SK-N-SH (cell line): ENCODE measurements around the gene GGT5. TPM values are rescaled to one million over a fixed set of nuclear protein-coding genes. Genes with fewer than 3 reads are reported as not detected.

Experiments
- CTCF ChIA-PET: fragments of 300-600, 350-600 bp; formaldehyde crosslinking; extraction: SDS; loops from one replicate; lab custom pipeline; 2021; lab: Yijun Ruan, JAX
- POLR2A ChIA-PET: fragments of 350-600 bp; sonication (Branson Sonifier 250); formaldehyde crosslinking; extraction: SDS; loops from one replicate; lab custom pipeline; 2020; ENCODE audit warnings: antibody characterized with exemption, inconsistent platforms; lab: Yijun Ruan, JAX
- DNase-seq: peaks from one replicate; pipeline ENCODE4 v3.0.0; 2012
- H2AFZ ChIP-seq: fragments of 200-600 bp; sonication (generic); 2 replicates; pipeline ENCODE4 v1.8.1; 2016; ENCODE audit warnings: antibody characterized with exemption, mild to moderate bottlenecking, low read depth
- H3F3A ChIP-seq: fragments of 200-600 bp; sonication (generic); replicated peaks from 2 replicates; pipeline ENCODE3; 2016; ENCODE audit warnings: antibody characterized with exemption, mild to moderate bottlenecking; ENCODE audit not compliant: insufficient read depth
- H3K27ac ChIP-seq, 2 experiments: fragments of 200-500 bp in 1 of 2; fragments of 200-600 bp in 1 of 2; sonication (Bioruptor generic) in 1 of 2; sonication (generic), shearing (Covaris generic) in 1 of 2; 2 replicates each; pipeline versions ENCODE4 v1.5.1 to v1.6.1; 2014 to 2016; ENCODE audit warnings: low read depth in 2 of 2, inconsistent platforms in 1 of 2, low read length in 1 of 2, mild to moderate bottlenecking in 1 of 2, mixed read lengths in 1 of 2
- H3K27me3 ChIP-seq: fragments of 200-600 bp; sonication (generic), shearing (Covaris generic); 2 replicates; pipeline ENCODE4 v1.6.1; 2016; ENCODE audit warnings: mixed run types; ENCODE audit not compliant: insufficient read depth
- H3K36me3 ChIP-seq, 2 experiments: fragments of 200-500 bp in 1 of 2; fragments of 200-600 bp in 1 of 2; sonication (Bioruptor generic) in 1 of 2; sonication (generic) in 1 of 2; replicated peaks in 1 of 2; 2 replicates each; pipeline versions ENCODE3 to v1.5.1; 2014 to 2016; ENCODE audit warnings: low read length in 1 of 2, mild to moderate bottlenecking in 1 of 2; ENCODE audit not compliant: insufficient read depth in 2 of 2, control insufficient read depth in 1 of 2
- H3K4me1 ChIP-seq, 2 experiments: fragments of 200-500 bp in 1 of 2; fragments of 200-600 bp in 1 of 2; sonication (Bioruptor generic) in 1 of 2; sonication (generic), shearing (Covaris generic) in 1 of 2; 2 replicates each; pipeline versions ENCODE4 v1.5.1 to v1.6.1; 2014 to 2016; ENCODE audit warnings: low read depth in 1 of 2, low read length in 1 of 2, mixed run types in 1 of 2; ENCODE audit not compliant: insufficient read depth in 2 of 2, control insufficient read depth in 1 of 2
- H3K4me2 ChIP-seq: fragments of 200-600 bp; sonication (generic), shearing (Covaris generic); 2 replicates; pipeline ENCODE4 v1.6.1; 2017; ENCODE audit warnings: mixed run types
- H3K4me3 ChIP-seq, 2 experiments: fragments of 200-500 bp in 1 of 2; fragments of 200-600 bp in 1 of 2; sonication (Bioruptor generic) in 1 of 2; sonication (generic), shearing (Covaris generic) in 1 of 2; 2 replicates each; pipeline versions ENCODE4 v1.5.1 to v1.8.1; 2014 to 2016; ENCODE audit warnings: low read depth in 2 of 2, inconsistent platforms in 1 of 2, low read length in 1 of 2, mild to moderate bottlenecking in 1 of 2, mixed read lengths in 1 of 2, moderate library complexity in 1 of 2
- H3K79me2 ChIP-seq: fragments of 200-600 bp; sonication (generic); 2 replicates; pipeline ENCODE4 v1.8.1; 2017; ENCODE audit warnings: mild to moderate bottlenecking; ENCODE audit not compliant: insufficient read depth
- H3K9ac ChIP-seq: fragments of 200-600 bp; sonication (generic); 2 replicates; pipeline ENCODE4 v1.6.1; 2017; ENCODE audit warnings: mixed run types
- H3K9me2 ChIP-seq: fragments of 200-600 bp; sonication (generic); 2 replicates; pipeline ENCODE4 v1.6.1; 2017; ENCODE audit warnings: mixed run types
- H3K9me3 ChIP-seq: fragments of 200-600 bp; sonication (generic); 2 replicates; pipeline ENCODE4 v1.6.1; 2017; ENCODE audit warnings: mixed run types, mild to moderate bottlenecking, moderate library complexity
- H4K20me1 ChIP-seq: fragments of 200-600 bp; sonication (generic); 2 replicates; pipeline ENCODE4 v1.6.1; 2017; ENCODE audit warnings: mild to moderate bottlenecking, mixed run types; ENCODE audit not compliant: insufficient read depth
- CHD2 ChIP-seq: fragments of 150-350 bp; IDR thresholded peaks from 2 replicates; pipeline ENCODE4 v1.6.1; 2018; ENCODE audit warnings: low read length; ENCODE audit not compliant: partially characterized antibody
- CTCF ChIP-seq: fragments of 200-600 bp; sonication (generic); IDR thresholded peaks from 2 replicates; pipeline ENCODE4 v1.6.1; 2017; ENCODE audit warnings: antibody characterized with exemption, mild to moderate bottlenecking, moderate library complexity
- ELF1 ChIP-seq: IDR thresholded peaks from 2 replicates; pipeline ENCODE4 v1.4.0; 2012
- EP300 ChIP-seq, 2 experiments: IDR thresholded peaks; 2 replicates each; pipeline versions ENCODE4 v1.4.0 to v1.6.1; 2012; ENCODE audit warnings: borderline replicate concordance in 1 of 2, low read depth in 1 of 2, low read length in 1 of 2
- FOSL2 ChIP-seq: IDR thresholded peaks from 2 replicates; pipeline ENCODE4 v1.4.0; 2012; ENCODE audit warnings: low read depth, mild to moderate bottlenecking, moderate library complexity, borderline replicate concordance
- FOXJ3 ChIP-seq: sonication (generic); formaldehyde crosslinking; IDR thresholded peaks from 2 replicates; pipeline ENCODE4 v1.5.1; 2020; ENCODE audit warnings: mild to moderate bottlenecking, missing genetic modification reagents
- FOXM1 ChIP-seq: IDR thresholded peaks from 2 replicates; pipeline ENCODE4 v1.4.0; 2012; ENCODE audit warnings: low read depth, mild to moderate bottlenecking
- GABPA ChIP-seq: IDR thresholded peaks from 2 replicates; pipeline ENCODE4 v1.4.0; 2012; ENCODE audit warnings: low read depth, mild to moderate bottlenecking
- JUND ChIP-seq: IDR thresholded peaks from 2 replicates; pipeline ENCODE4 v1.4.0; 2012
- MXI1 ChIP-seq: IDR thresholded peaks from 2 replicates; pipeline ENCODE4 v1.6.1; 2012; ENCODE audit warnings: mild to moderate bottlenecking, low read depth, low read length, improper control_type of control experiment
- NFIC ChIP-seq: IDR thresholded peaks from 2 replicates; pipeline ENCODE4 v1.4.0; 2012; ENCODE audit warnings: borderline replicate concordance
- POLR2AphosphoS5 ChIP-seq: IDR thresholded peaks from 2 replicates; pipeline ENCODE4 v1.6.1; 2012; ENCODE audit warnings: low read depth, low read length
- RCOR1 ChIP-seq: fragments of 150-350 bp; IDR thresholded peaks from 2 replicates; pipeline ENCODE4 v1.6.1; 2017; ENCODE audit warnings: antibody characterized with exemption, low read length
- RFX5 ChIP-seq: IDR thresholded peaks from 2 replicates; pipeline ENCODE4 v1.6.1; 2012; ENCODE audit warnings: mild to moderate bottlenecking, improper control_type of control experiment, low read length
- RXRA ChIP-seq: IDR thresholded peaks from 2 replicates; pipeline ENCODE4 v1.4.0; 2012; ENCODE audit warnings: low read depth, mild to moderate bottlenecking, borderline replicate concordance
- SIN3A ChIP-seq: IDR thresholded peaks from 2 replicates; pipeline ENCODE4 v1.6.1; 2012; ENCODE audit warnings: low read depth, mild to moderate bottlenecking, low read length, moderate library complexity, borderline replicate concordance
- SMC3 ChIP-seq: IDR thresholded peaks from 2 replicates; pipeline ENCODE4 v1.6.1; 2012; ENCODE audit warnings: low read depth, low read length, improper control_type of control experiment
- TAF1 ChIP-seq: IDR thresholded peaks from 2 replicates; pipeline ENCODE4 v1.6.1; 2012; ENCODE audit warnings: low read depth, mild to moderate bottlenecking, low read length, moderate library complexity, borderline replicate concordance
- TCF12 ChIP-seq: IDR thresholded peaks from 2 replicates; pipeline ENCODE4 v1.4.0; 2012
- TEAD4 ChIP-seq: IDR thresholded peaks from 2 replicates; pipeline ENCODE4 v1.4.0; 2012; ENCODE audit warnings: mild to moderate bottlenecking, borderline replicate concordance; ENCODE audit not compliant: insufficient read depth
- USF2 ChIP-seq: fragments of 150-350 bp; IDR thresholded peaks from 2 replicates; pipeline ENCODE4 v1.6.1; 2017; ENCODE audit warnings: antibody characterized with exemption, low read length, low read depth, borderline replicate concordance
- YY1 ChIP-seq: IDR thresholded peaks from 2 replicates; pipeline ENCODE4 v1.4.0; 2012; ENCODE audit warnings: low read depth, mild to moderate bottlenecking
- WGBS: methylation state at CpG from one replicate; pipeline ENCODE4 v1.1.6; 2017; ENCODE audit warnings: low lambda C conversion rate; 5-methylcytosine and 5-hydroxymethylcytosine counted together
- polyA plus RNA-seq, 3 experiments: library from polyadenylated mRNA; depleted of rRNA; stranded (reverse); fragments of >200 nt; gene quantifications; 2 replicates each; pipeline ENCODE4 v1.2.3, GENCODE V29; 2012
- TF ChIP-seq, protein P1 (sequence below): IDR thresholded peaks from 2 replicates; pipeline ENCODE4 v1.4.0; 2012; ENCODE audit warnings: low read depth

Gene GGT5
- polyA plus RNA-seq, 1 of the 3 experiments (the other 2 are of a cell fraction) = 4.6 TPM

GRCh38 chr22:24236656-24237055 is 8.2 kb downstream of the GGT5 start:
- ChIA-PET POLR2A (no interaction called here), CTCF (interaction anchor here (0.7 kb wide), 1 partner anchor 47 kb away, joined by 3 read pairs; no protein-coding TSS in a partner anchor)
- H3K4me2 ChIP-seq = no peak overlapping the region
- no peaks in the 10 kb centered on the region for H3K27me3 ChIP-seq
- DNase-seq = peak; percentile 47
- no peak overlapping the region for H3K9ac ChIP-seq
- H3K36me3 ChIP-seq = no peaks in the 10 kb centered on the region
- H3F3A ChIP-seq = peaks cover 3% of the 10 kb centered on the region
- H2AFZ ChIP-seq = no peak overlapping the region
- H4K20me1 ChIP-seq = no peaks in the 10 kb centered on the region
- TF ChIP-seq FOXM1 (no peak), YY1 (no peak), FOSL2 (no peak), JUND (no peak), CTCF (no peak), ELF1 (no peak), RCOR1 (no peak), FOXJ3 (no peak), CHD2 (no peak), TEAD4 (no peak), TAF1 (no peak), USF2 (no peak), NFIC (no peak), SMC3 (no peak), RFX5 (no peak), EP300 (IDR thresholded peaks at IDR 0.05; ENCODE audit: borderline replicate concordance in 1 of 2, low read depth in 1 of 2, low read length in 1 of 2) (no peak)
- TF ChIP-seq, protein P1, sequence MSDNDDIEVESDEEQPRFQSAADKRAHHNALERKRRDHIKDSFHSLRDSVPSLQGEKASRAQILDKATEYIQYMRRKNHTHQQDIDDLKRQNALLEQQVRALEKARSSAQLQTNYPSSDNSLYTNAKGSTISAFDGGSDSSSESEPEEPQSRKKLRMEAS = no peak
- WGBS = 60% methylated on average over 4 of the region's 4 CpGs
- no peaks in the 10 kb centered on the region for H3K9me3 ChIP-seq
- no peaks in the 10 kb centered on the region for H3K79me2 ChIP-seq
- no peak overlapping the region for H3K4me3 ChIP-seq
- H3K27ac ChIP-seq = no peak overlapping the region
- H3K9me2 ChIP-seq = no peaks in the 10 kb centered on the region
- H3K4me1 ChIP-seq = peaks cover 0 to 4% of the 10 kb centered on the region in 2 experiments; a peak in 2 of 4 replicates

DNA sequence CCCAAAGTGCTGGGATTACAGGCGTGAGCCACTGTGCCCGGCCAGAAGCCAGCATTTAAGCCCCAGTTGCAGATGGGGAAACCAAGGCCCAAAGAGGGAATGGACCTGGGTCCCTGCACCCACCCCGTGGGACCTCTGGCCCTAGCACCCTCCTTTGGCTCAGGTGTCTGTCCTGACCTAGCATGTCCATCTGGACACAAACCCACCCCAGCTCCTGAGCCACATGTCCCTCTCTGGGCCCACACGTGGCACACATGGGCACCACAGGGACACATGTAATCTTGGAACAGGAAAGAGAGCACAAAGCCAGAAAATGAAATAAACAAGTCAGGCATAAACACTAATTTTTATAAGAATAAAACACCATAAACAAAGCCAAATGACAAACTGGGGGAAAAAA is 9.6 kb downstream of the GGT5 start:
- Histone ChIP-seq H2AFZ (no peak overlapping the region), H3K27ac (no peak overlapping the region), H3K9ac (no peak overlapping the region), H3K4me3 (no peak overlapping the region), H3K4me1 (peaks cover 0 to 8% of the 10 kb centered on the region in 2 experiments; a peak in 2 of 4 replicates), H3K79me2 (no peaks in the 10 kb centered on the region), H3K9me2 (no peaks in the 10 kb centered on the region), H3K4me2 (no peak overlapping the region), H3K9me3 (no peaks in the 10 kb centered on the region), H3K36me3 (no peaks in the 10 kb centered on the region), H3K27me3 (no peaks in the 10 kb centered on the region), H4K20me1 (no peaks in the 10 kb centered on the region), H3F3A (peaks cover 2% of the 10 kb centered on the region)
- ChIA-PET CTCF (no interaction called here), POLR2A (interaction anchor here (0.7 kb wide), 1 partner anchor 204 kb away, joined by 4 read pairs; no protein-coding TSS in a partner anchor)
- DNase-seq = peak; percentile 6
- WGBS = 100% methylated on average over 2 of the region's 4 CpGs
- TF ChIP-seq SIN3A (no peak), CTCF (no peak), JUND (no peak), USF2 (no peak), GABPA (no peak), YY1 (no peak), TCF12 (no peak), POLR2AphosphoS5 (no peak), FOSL2 (no peak), MXI1 (no peak), TAF1 (no peak), FOXJ3 (no peak), RFX5 (no peak), RXRA (no peak)
- TF ChIP-seq, protein P1 = no peak
